BLaER1 treated with 17β-estradiol and CSF1 and Interleukin-3, amounts not matched to agents 10 nM and 100 nM (cell line): ENCODE measurements around the gene RNF41.

ENCODE experiments used
- H3K27ac ChIP-seq, 11 experiments: shearing (Covaris generic); formaldehyde crosslinking; 2 replicates each; pipeline ENCODE4 v1.8.1; 2022
- H3K27me3 ChIP-seq, 11 experiments: shearing (Covaris generic); formaldehyde crosslinking; 2 replicates each; pipeline ENCODE4 v1.8.1; 2022
- H3K36me3 ChIP-seq, 11 experiments: shearing (Covaris generic); formaldehyde crosslinking; 2 replicates each; pipeline ENCODE4 v1.8.1; 2022
- H3K4me1 ChIP-seq, 10 experiments: shearing (Covaris generic); formaldehyde crosslinking; 2 replicates each; pipeline ENCODE4 v1.8.1; 2022
- H3K4me2 ChIP-seq, 11 experiments: shearing (Covaris generic); formaldehyde crosslinking; 2 replicates each; pipeline ENCODE4 v1.8.1; 2022
- H3K4me3 ChIP-seq, 10 experiments: shearing (Covaris generic); formaldehyde crosslinking; 2 replicates each; pipeline ENCODE4 v1.8.1; 2022
- H3K9ac ChIP-seq, 11 experiments: shearing (Covaris generic); formaldehyde crosslinking; 2 replicates each; pipeline ENCODE4 v1.8.1; 2022
- H3K9me3 ChIP-seq, 11 experiments: shearing (Covaris generic); formaldehyde crosslinking; replicated peaks in 1 of 11; 2 replicates each; pipeline ENCODE4 v1.8.1; 2022
- H4K20me1 ChIP-seq, 11 experiments: shearing (Covaris generic); formaldehyde crosslinking; 2 replicates each; pipeline ENCODE4 v1.8.1; 2022
- Cebpa-rat ChIP-seq, 11 experiments: shearing (Covaris generic); IDR thresholded peaks; 2 replicates each; pipeline ENCODE4 v1.8.1; 2022

RNF41 gene

DNA sequence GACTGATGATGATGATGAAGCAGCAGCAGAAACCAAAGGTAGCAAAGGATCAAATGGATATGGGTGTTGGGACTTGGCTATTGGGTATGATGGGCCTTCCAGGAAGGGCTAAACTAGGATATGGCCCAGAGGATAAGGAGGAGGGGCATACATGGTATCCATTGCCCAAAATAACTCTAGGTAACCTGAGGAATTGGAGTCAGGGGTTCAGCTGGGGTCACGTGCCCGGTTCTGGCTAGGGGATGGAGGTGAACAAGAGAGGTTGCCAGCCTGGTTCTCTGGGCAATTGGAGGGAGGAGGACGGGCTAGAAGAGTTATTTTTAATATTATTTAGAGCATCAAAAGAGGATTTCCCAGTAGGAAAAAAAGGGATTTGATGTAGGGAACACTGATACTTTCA lies 39.2 kb upstream of the RNF41 start:
- Histone ChIP-seq H3K9ac (no peak overlapping the region), H3K9me3 (no peaks in the 10 kb centered on the region), H4K20me1 (peaks cover 0 to 18% (median 16%) of the 10 kb centered on the region in 11 experiments; a peak in 16 of 22 replicates), H3K4me3 (no peak overlapping the region), H3K4me2 (no peak overlapping the region), H3K27ac (no peak overlapping the region), H3K36me3 (peaks cover 5 to 13% (median 12%) of the 10 kb centered on the region in 11 experiments; a peak in 21 of 22 replicates), H3K27me3 (peaks cover 0 to 8% (median 0%) of the 10 kb centered on the region in 11 experiments; a peak in 6 of 22 replicates), H3K4me1 (peaks cover 18 to 31% (median 27%) of the 10 kb centered on the region in 10 experiments)
- TF ChIP-seq Cebpa-rat (IDR thresholded peaks at IDR 0.05): no peak

DNA sequence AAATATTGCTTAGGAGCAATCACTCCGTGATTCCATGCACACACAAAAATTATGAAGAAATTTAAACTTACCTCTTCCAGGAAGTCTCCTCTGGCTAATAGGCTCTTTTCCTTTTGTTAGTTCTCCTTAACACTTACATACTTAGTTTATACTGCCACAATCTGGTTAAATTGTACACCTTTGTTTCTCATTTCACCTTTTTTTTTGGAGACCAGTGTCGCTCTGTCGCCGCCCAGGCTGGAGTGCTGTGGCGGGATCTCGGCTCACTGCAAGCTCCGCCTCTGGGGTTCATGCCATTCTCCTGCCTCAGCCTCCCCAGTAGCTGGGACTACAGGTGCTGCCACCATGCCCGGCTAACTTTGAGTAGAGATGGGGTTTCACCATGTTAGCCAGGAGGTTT lies 38.7 kb upstream of the RNF41 start:
- no peak for TF ChIP-seq Cebpa-rat (IDR thresholded peaks at IDR 0.05)
- Histone ChIP-seq H3K27me3 (peaks cover 0 to 8% (median 0%) of the 10 kb centered on the region in 11 experiments; a peak in 6 of 22 replicates), H3K4me1 (peaks cover 18 to 26% (median 24%) of the 10 kb centered on the region in 10 experiments), H4K20me1 (peaks cover 0 to 23% (median 21%) of the 10 kb centered on the region in 11 experiments; a peak in 16 of 22 replicates), H3K27ac (no peak overlapping the region), H3K9ac (no peak overlapping the region), H3K9me3 (no peaks in the 10 kb centered on the region), H3K4me3 (no peak overlapping the region), H3K4me2 (no peak overlapping the region), H3K36me3 (peaks cover 11 to 19% (median 17%) of the 10 kb centered on the region in 11 experiments)

DNA sequence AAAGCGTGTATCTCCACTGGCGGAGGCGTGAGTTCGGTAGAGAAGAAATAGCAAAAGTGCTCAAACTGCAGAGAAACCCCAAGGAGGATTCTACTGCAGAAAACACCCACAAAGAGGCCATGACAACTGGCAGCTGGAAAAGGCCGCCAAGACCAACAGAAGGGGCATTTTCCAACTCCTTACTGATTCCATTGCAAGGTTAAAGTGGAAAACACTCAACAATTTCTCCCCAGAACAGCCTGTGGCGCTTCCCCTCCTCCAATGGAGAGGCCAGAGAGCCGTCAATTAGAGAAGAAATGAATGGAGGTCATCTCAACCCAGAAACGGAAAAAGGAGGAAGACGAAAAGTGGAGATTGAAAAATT lies 37.1 kb upstream of the RNF41 start:
- H3K4me3 ChIP-seq: peak overlapping the region; percentile 73 to 95 (median 83)
- no peaks in the 10 kb centered on the region for H3K9me3 ChIP-seq
- TF ChIP-seq Cebpa-rat (IDR thresholded peaks at IDR 0.05): no peak
- H3K36me3 ChIP-seq: peaks cover 26 to 35% (median 33%) of the 10 kb centered on the region in 11 experiments
- peaks cover 0 to 31% (median 22%) of the 10 kb centered on the region in 11 experiments; a peak in 16 of 22 replicates for H4K20me1 ChIP-seq
- H3K27ac ChIP-seq: peak overlapping the region; percentile 44 to 88 (median 87); a peak in 20 of 22 replicates
- peaks cover 18 to 26% (median 24%) of the 10 kb centered on the region in 10 experiments for H3K4me1 ChIP-seq
- H3K9ac ChIP-seq: peak overlapping the region; percentile 83 to 97 (median 93)
- peaks cover 0 to 8% (median 0%) of the 10 kb centered on the region in 11 experiments; a peak in 6 of 22 replicates for H3K27me3 ChIP-seq
- peak overlapping the region; percentile 75 to 96 (median 93) for H3K4me2 ChIP-seq

DNA sequence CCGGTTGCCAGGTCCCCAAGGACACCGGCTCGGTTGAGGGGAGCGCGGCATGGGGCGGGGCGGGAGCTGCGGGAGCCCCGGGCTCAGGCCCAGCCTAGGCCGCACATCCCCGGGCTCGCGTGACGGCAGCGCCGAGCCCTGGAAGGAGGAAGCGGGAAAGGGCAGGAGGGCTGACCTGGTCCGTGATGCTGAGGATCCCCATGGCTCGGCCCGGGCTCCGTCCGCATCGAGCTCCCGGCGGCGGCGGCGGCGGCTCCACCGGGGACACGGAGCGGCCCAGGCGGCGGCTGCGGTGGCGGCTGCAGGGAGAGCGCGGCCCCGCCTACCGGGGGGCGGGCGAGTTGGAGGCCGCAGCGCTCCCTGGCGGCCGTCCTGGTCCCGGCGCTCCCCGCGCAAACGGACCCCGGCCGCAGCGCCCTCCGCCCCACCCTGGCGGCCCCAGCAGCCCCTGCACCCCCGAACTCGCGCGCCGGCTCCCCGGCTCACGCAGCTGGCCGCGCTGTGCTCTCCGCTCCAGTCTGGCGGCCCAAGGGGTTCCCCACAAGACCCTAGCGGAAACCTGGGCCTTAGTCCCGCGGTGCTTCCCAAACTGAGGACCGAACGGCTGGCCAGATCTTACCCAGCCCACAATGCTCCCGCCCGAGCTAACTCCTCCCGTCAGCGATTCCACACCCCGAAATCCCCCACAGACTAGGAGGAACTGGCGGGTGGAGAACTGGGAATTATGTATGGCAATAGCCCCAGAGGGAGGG lies 36.5 kb upstream of the RNF41 start, which contains the start of gene ANKRD52:
Gene ANKRD52, minus strand, starts transcription at position 317 of the 752 bp plus-strand sequence. Its CDS starts 115 bp downstream, at position 202.
- H3K4me1 ChIP-seq: peaks cover 18 to 26% (median 24%) of the 10 kb centered on the region in 10 experiments
- peak within 1 kb of the TSS; percentile 73 to 95 (median 83) for H3K4me3 ChIP-seq
- H3K27me3 ChIP-seq: peaks cover 0 to 8% (median 0%) of the 10 kb centered on the region in 11 experiments; a peak in 6 of 22 replicates
- TF ChIP-seq Cebpa-rat (IDR thresholded peaks at IDR 0.05): no peak
- H3K27ac ChIP-seq: peak within 1 kb of the TSS; percentile 44 to 88 (median 87); a peak in 21 of 22 replicates
- peaks cover 0 to 37% (median 22%) of the 10 kb centered on the region in 11 experiments; a peak in 16 of 22 replicates for H4K20me1 ChIP-seq
- H3K36me3 ChIP-seq: peaks cover 32 to 40% (median 38%) of the 10 kb centered on the region in 11 experiments
- H3K4me2 ChIP-seq: peak within 1 kb of the TSS; percentile 81 to 96 (median 94)
- H3K9me3 ChIP-seq: no peaks in the 10 kb centered on the region
- peak within 1 kb of the TSS; percentile 83 to 97 (median 93) for H3K9ac ChIP-seq

DNA sequence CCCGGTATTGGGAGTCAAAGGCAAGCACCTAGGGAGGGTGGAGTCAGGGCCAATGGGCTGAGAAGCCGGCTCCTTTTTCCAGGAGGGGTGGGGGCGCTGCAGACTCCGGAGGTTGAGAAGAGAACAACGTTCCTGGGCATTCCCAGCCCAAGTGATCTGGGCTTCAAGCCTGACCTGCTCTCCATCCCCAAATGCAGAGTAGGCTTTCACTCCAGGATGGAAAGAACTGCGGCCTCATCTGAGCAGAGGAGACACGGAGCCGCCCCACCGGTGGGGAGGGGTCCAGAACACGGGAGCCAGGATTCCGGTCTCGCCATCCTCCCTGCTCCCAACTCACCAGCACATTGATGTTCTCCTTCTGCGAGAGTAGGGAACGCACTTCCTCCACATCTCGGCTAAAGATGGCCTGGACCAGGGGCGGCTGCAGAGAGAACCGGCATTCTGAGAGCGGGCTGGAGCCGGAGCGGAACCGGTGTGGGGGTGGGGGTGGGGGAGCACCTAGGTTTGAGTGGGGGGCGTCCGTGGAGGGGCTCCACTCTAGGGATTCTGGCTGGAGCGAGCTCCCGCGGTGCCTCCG lies 35.9 kb upstream of the RNF41 start:
- TF ChIP-seq Cebpa-rat (IDR thresholded peaks at IDR 0.05): no peak
- peaks cover 0 to 8% (median 0%) of the 10 kb centered on the region in 11 experiments; a peak in 6 of 22 replicates for H3K27me3 ChIP-seq
- H3K36me3 ChIP-seq: peaks cover 38 to 47% (median 45%) of the 10 kb centered on the region in 11 experiments
- no peaks in the 10 kb centered on the region for H3K9me3 ChIP-seq
- peak overlapping the region; percentile 73 to 95 (median 83) for H3K4me3 ChIP-seq
- peaks cover 18 to 26% (median 24%) of the 10 kb centered on the region in 10 experiments for H3K4me1 ChIP-seq
- H3K9ac ChIP-seq: peak overlapping the region; percentile 83 to 97 (median 93)
- peaks cover 0 to 43% (median 24%) of the 10 kb centered on the region in 11 experiments; a peak in 16 of 22 replicates for H4K20me1 ChIP-seq
- H3K4me2 ChIP-seq: peak overlapping the region; percentile 81 to 96 (median 94)
- peak overlapping the region; percentile 44 to 88 (median 87); a peak in 21 of 22 replicates for H3K27ac ChIP-seq

DNA sequence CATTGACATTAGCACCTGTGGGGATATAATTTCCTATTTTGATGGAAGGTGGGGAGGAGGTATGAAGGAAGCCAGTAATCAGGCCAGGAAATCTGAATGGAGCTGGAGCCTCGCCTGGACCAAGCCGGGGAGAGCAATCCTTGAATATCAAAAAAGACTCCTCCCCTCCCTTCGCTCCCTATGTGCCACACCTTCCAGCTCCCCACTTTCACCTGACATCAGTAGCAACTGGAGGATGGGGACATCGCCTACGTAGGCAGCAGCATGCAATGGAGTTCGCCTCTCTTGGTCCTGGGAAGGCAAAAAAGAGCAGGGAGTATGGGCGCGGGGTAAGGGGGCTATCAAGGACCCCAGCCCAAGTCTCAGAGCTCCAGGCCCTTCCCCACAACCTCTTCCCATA lies 35.3 kb upstream of the RNF41 start:
- peaks cover 43 to 52% (median 50%) of the 10 kb centered on the region in 11 experiments for H3K36me3 ChIP-seq
- H3K27me3 ChIP-seq: peaks cover 0 to 8% (median 0%) of the 10 kb centered on the region in 11 experiments; a peak in 6 of 22 replicates
- peak overlapping the region; percentile 81 to 96 (median 94) for H3K4me2 ChIP-seq
- H3K27ac ChIP-seq: peak overlapping the region in 9 of 11 experiments; percentile 65 to 88 (median 87); a peak in 8 of 22 replicates
- H3K4me3 ChIP-seq: peak overlapping the region; percentile 73 to 95 (median 83)
- H3K9ac ChIP-seq: peak overlapping the region; percentile 83 to 97 (median 93)
- H3K9me3 ChIP-seq: no peaks in the 10 kb centered on the region
- TF ChIP-seq Cebpa-rat (IDR thresholded peaks at IDR 0.05): no peak
- peaks cover 0 to 47% (median 24%) of the 10 kb centered on the region in 11 experiments; a peak in 16 of 22 replicates for H4K20me1 ChIP-seq
- H3K4me1 ChIP-seq: peaks cover 18 to 26% (median 24%) of the 10 kb centered on the region in 10 experiments

DNA sequence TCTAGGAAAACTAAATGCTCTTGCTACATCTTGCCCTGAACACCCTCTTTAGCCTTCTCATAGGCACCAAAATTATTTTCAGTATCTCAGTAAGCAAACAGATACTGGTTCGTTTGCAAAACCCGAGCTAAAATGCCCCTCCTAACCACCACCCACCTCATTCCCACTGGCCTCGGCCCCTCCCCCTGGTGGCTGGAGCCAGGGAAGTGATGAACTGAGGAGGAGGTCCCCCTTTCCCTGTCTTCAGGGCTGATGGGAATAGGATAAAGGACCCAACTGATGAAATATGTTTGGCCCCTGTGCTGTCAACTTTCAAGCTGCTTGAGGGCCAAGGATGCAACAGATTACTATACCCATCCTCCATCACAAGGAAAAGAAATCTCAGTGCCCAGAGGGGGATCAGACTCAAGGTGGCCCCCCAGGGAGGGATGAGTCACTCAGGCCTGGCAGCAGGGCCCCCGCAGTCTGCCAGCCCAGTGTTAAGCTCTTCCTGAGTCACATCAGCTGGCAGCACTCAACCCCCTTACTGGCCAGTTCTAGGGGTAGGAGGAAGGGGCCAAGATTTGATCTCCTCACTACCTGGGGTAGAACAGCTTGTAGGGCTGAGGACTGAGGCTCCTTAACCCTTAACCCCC lies 34.7 kb upstream of the RNF41 start:
- peaks cover 50 to 58% (median 56%) of the 10 kb centered on the region in 11 experiments for H3K36me3 ChIP-seq
- H3K9me3 ChIP-seq: no peaks in the 10 kb centered on the region
- peak overlapping the region in 1 of 11 experiments; percentile 0; a peak in 1 of 22 replicates for H3K27ac ChIP-seq
- peak overlapping the region in 7 of 10 experiments; percentile 76 to 95 (median 83); a peak in 8 of 20 replicates for H3K4me3 ChIP-seq
- peaks cover 0 to 47% (median 24%) of the 10 kb centered on the region in 11 experiments; a peak in 16 of 22 replicates for H4K20me1 ChIP-seq
- peak overlapping the region; percentile 83 to 97 (median 93); a peak in 20 of 22 replicates for H3K9ac ChIP-seq
- peak overlapping the region; percentile 81 to 96 (median 94) for H3K4me2 ChIP-seq
- peaks cover 18 to 26% (median 24%) of the 10 kb centered on the region in 10 experiments for H3K4me1 ChIP-seq
- TF ChIP-seq Cebpa-rat (IDR thresholded peaks at IDR 0.05): no peak
- H3K27me3 ChIP-seq: peaks cover 0 to 8% (median 0%) of the 10 kb centered on the region in 11 experiments; a peak in 6 of 22 replicates

DNA sequence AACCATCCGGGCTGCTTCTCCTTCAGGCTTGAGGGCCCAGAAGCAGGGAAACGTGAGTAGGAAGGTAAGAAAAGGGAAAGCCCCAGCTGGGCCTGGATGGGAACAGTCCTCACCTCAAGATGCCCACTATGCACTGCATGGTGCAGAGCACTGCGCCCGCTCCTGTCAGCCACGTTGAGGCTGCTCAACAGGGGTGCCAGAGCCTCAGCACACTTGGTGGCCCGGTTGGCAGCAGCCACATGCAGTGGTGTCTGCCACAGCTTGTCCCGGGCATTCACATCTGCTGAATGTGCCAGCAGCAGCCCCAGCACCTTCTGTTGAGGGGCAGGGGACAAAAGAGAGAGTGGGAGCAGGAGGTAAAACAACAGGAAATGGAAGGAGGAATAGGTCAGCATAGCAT lies 33.9 kb upstream of the RNF41 start:
- Histone ChIP-seq H3K36me3 (peaks cover 57 to 66% (median 64%) of the 10 kb centered on the region in 11 experiments), H3K4me3 (no peak overlapping the region)

More for the DNA sequence above, 33.9 kb upstream of the RNF41 start:
- no peak for TF ChIP-seq Cebpa-rat (IDR thresholded peaks at IDR 0.05)
- H3K4me2 ChIP-seq: 0 out of 22 replicates have a peak overlapping the region, but pooled peaks of 1 of the 11 experiments have one; percentile 96
- H4K20me1 ChIP-seq: peaks cover 0 to 47% (median 24%) of the 10 kb centered on the region in 11 experiments; a peak in 16 of 22 replicates
- peaks cover 0 to 8% (median 0%) of the 10 kb centered on the region in 11 experiments; a peak in 6 of 22 replicates for H3K27me3 ChIP-seq
- H3K9me3 ChIP-seq: no peaks in the 10 kb centered on the region
- peaks cover 18 to 26% (median 24%) of the 10 kb centered on the region in 10 experiments for H3K4me1 ChIP-seq
- peak overlapping the region in 7 of 11 experiments; percentile 7 to 96 (median 93); a peak in 5 of 22 replicates for H3K9ac ChIP-seq
- H3K27ac ChIP-seq: no peak overlapping the region
